Measurements from ENCODE around the gene ID3. TPM values are rescaled to one million over a fixed set of nuclear protein-coding genes. Genes with fewer than 3 reads are reported as not detected.

Gene ID3
- total and polyA plus RNA-seq, 4 experiments from 2014 or later, result 8.9 to 98.0 (median 54.8) TPM

GRCh38 chr1:23556635-23557470, 2.4 kb downstream of the ID3 start:
- H3K4me1 Mint-ChIP-seq, result peaks cover 38 to 86% (median 58%) of the 10 kb centered on the region in 4 donors
- H3K27me3 Mint-ChIP-seq, result no peaks in the 10 kb centered on the region
- H3K9me3 Mint-ChIP-seq, result no peaks in the 10 kb centered on the region
- CTCF ChIA-PET (ENCODE audit: partially characterized antibody), result interaction anchor here (0.9 to 30.0 kb wide), 8 partner anchors 12 to 80 kb away, joined by 3 to 1081 read pairs (median 24); no protein-coding TSS in a partner anchor
- Histone ChIP-seq H3K36me3 (ENCODE audit: insufficient read depth, low read length) (no peaks in the 10 kb centered on the region), H3K4me1 (ENCODE audit: insufficient read depth, low read length) (peaks cover 55% of the 10 kb centered on the region), H3K9me3 (ENCODE audit: control insufficient read depth in 1 of 2, low read length in 2 of 2) (no peaks in the 10 kb centered on the region), H3K4me3 (ENCODE audit: low read length in 2 of 2) (peak overlapping the region; percentile 8 to 85), H3K27ac (ENCODE audit: low read depth, low read length) (peak overlapping the region; percentile 66), H3K27me3 (ENCODE audit: insufficient read depth, low read length) (no peaks in the 10 kb centered on the region)
- H3K27ac Mint-ChIP-seq, result peak overlapping the region; percentile 84 to 97 (median 90)
- POLR2A ChIA-PET (ENCODE audit: partially characterized antibody), result interaction anchor here (0.7 to 21.6 kb wide), 12 partner anchors 8 to 76 kb away, joined by 3 to 616 read pairs (median 70); partner anchors contain the start of genes ASAP3 and E2F2
- DNase-seq, result peak in 1 of 5 donors; percentile 43
- intact Hi-C loops (cut with micrococcal nuclease), result no loop called here
- H3K4me3 Mint-ChIP-seq, result peak overlapping the region; percentile 87 to 97 (median 96)
- H3K36me3 Mint-ChIP-seq, result peaks cover 3 to 11% of the 10 kb centered on the region in 2 donors

DNA sequence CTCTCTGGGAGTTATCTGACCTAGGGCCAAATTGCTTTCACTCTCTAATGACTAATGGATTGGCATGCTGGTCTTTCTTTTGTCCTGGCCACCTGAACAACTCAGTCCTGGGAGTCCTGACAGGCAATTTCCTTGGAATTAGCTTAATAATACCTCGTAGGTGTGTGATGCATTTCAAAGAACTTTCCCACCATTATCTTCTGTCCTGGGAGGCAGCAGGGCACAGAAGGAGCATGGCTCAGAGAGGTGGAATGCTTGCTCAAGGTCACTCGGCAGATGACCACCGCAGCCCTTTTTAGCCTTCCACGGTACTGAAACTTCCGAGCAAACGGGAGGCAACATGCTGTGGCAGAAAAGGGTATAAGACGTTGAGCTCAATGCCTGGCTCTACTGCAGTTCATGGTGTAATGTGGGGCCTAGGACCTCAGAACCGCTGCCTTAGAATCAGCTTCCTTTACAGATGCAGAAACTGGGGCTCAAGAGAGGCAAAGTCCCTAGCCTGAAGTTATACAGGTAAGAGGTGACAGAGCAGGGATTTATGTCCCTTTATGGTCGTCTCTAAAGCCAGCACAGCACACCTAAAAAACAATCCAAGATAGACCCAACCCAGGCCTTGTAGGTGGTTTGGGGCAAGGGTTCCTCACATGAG, 3.2 kb downstream of the ID3 start:
- Histone ChIP-seq H3K27me3 (ENCODE audit: insufficient read depth, low read length) (no peaks in the 10 kb centered on the region), H3K4me1 (ENCODE audit: insufficient read depth, low read length) (peaks cover 52% of the 10 kb centered on the region), H3K9me3 (ENCODE audit: control insufficient read depth in 1 of 2, low read length in 2 of 2) (no peaks in the 10 kb centered on the region), H3K4me3 (ENCODE audit: low read length in 2 of 2) (peak overlapping the region in 1 of 2 donors; percentile 22), H3K27ac (ENCODE audit: low read depth, low read length) (peak overlapping the region; percentile 3), H3K36me3 (ENCODE audit: insufficient read depth, low read length) (no peaks in the 10 kb centered on the region)
- Mint-ChIP-seq H3K4me3 (peak overlapping the region; percentile 87 to 97 (median 96)), H3K36me3 (peaks cover 3 to 11% of the 10 kb centered on the region in 2 donors), H3K27me3 (no peaks in the 10 kb centered on the region), H3K27ac (peak overlapping the region; percentile 86 to 97 (median 90)), H3K9me3 (no peaks in the 10 kb centered on the region), H3K4me1 (peaks cover 38 to 81% (median 55%) of the 10 kb centered on the region in 4 donors)
- CTCF ChIA-PET (ENCODE audit: partially characterized antibody), result interaction anchor here (0.9 to 30.0 kb wide), 13 partner anchors 8 to 81 kb away, joined by 3 to 1081 read pairs (median 15); no protein-coding TSS in a partner anchor
- DNase-seq, result no peak
- intact Hi-C loops (cut with micrococcal nuclease), result no loop called here
- POLR2A ChIA-PET (ENCODE audit: partially characterized antibody), result interaction anchor here (1.0 to 21.6 kb wide), 13 partner anchors 11 to 136 kb away, joined by 4 to 616 read pairs (median 32); partner anchors contain the start of genes ASAP3, E2F2 and RPL11

DNA sequence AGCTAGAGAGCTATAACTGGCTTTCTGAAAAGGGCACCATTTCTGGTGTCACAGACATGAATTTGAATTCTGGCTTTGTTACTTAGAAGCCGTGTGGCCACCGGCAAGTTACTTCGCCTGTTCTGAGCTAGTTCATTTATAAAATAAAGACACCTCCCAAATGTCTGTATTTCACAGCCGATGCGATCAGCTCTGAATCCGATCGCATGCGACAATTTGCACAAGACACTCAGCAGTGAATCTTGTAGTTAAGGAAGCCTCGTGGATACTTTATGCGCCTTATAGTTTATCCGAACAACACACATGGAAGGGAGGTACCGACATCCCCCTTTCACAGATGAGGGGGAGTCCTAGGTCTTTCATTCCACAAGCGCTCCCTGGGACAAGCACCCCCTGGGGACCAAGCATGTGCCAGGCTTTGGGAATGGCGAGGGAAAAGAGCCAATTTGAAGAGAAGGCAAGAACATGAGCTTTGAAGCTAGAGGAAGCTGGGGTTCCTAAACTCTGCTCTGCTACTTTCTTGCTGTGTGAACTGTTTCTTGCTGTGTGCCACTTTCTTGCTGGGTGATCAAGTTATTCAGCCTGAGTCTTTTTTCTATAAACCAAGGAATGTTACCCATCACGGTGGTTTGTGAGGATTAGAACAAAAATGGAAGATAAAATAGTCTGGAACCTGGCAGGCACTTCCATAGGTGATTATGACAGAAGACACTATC, 3.9 kb downstream of the ID3 start:
- peaks cover 38 to 78% (median 50%) of the 10 kb centered on the region in 4 donors for H3K4me1 Mint-ChIP-seq
- CTCF ChIA-PET (ENCODE audit: partially characterized antibody), result interaction anchor here (0.9 to 30.0 kb wide), 16 partner anchors 9 to 82 kb away, joined by 3 to 1081 read pairs (median 10); no protein-coding TSS in a partner anchor
- Histone ChIP-seq H3K27ac (ENCODE audit: low read depth, low read length) (peak overlapping the region; percentile 35), H3K27me3 (ENCODE audit: insufficient read depth, low read length) (no peaks in the 10 kb centered on the region), H3K9me3 (ENCODE audit: control insufficient read depth in 1 of 2, low read length in 2 of 2) (no peaks in the 10 kb centered on the region), H3K4me1 (ENCODE audit: insufficient read depth, low read length) (peaks cover 51% of the 10 kb centered on the region), H3K36me3 (ENCODE audit: insufficient read depth, low read length) (no peaks in the 10 kb centered on the region), H3K4me3 (ENCODE audit: low read length in 2 of 2) (peak overlapping the region; percentile 1 to 50)
- no peaks in the 10 kb centered on the region for H3K27me3 Mint-ChIP-seq
- intact Hi-C loops (cut with micrococcal nuclease), result no loop called here
- H3K36me3 Mint-ChIP-seq, result peaks cover 3 to 11% of the 10 kb centered on the region in 2 donors
- peak overlapping the region; percentile 87 to 97 (median 95) for H3K4me3 Mint-ChIP-seq
- peak overlapping the region; percentile 86 to 97 (median 90) for H3K27ac Mint-ChIP-seq
- no peaks in the 10 kb centered on the region for H3K9me3 Mint-ChIP-seq
- POLR2A ChIA-PET (ENCODE audit: partially characterized antibody), result interaction anchor here (1.0 to 21.6 kb wide), 20 partner anchors 9 to 136 kb away, joined by 3 to 616 read pairs (median 12); partner anchors contain the start of genes ASAP3, E2F2 and RPL11
- DNase-seq, result no peak

- peak overlapping the region; percentile 43 to 50 for H3K4me3 ChIP-seq (ENCODE audit: low read length in 2 of 2)
- ChIA-PET CTCF (ENCODE audit: partially characterized antibody) (interaction anchor here (0.6 to 30.0 kb wide), 15 partner anchors 9 to 82 kb away, joined by 3 to 1081 read pairs (median 11); no protein-coding TSS in a partner anchor), POLR2A (ENCODE audit: partially characterized antibody) (interaction anchor here (1.0 to 21.6 kb wide), 19 partner anchors 10 to 137 kb away, joined by 3 to 616 read pairs (median 15); partner anchors contain the start of genes ASAP3 and RPL11)
- Mint-ChIP-seq H3K27me3 (no peaks in the 10 kb centered on the region), H3K36me3 (peaks cover 3 to 9% of the 10 kb centered on the region in 2 donors), H3K4me3 (peak overlapping the region; percentile 89 to 97 (median 95)), H3K9me3 (no peaks in the 10 kb centered on the region), H3K4me1 (peaks cover 34 to 71% (median 44%) of the 10 kb centered on the region in 4 donors), H3K27ac (peak overlapping the region; percentile 90 to 97 (median 93))
- intact Hi-C loops (cut with micrococcal nuclease), result no loop called here
- peak overlapping the region; percentile 78 for H3K27ac ChIP-seq (ENCODE audit: low read depth, low read length)
- peak; percentile 83 to 88 (median 84) for DNase-seq
- H3K36me3 ChIP-seq (ENCODE audit: insufficient read depth, low read length), result no peaks in the 10 kb centered on the region
- H3K4me1 ChIP-seq (ENCODE audit: insufficient read depth, low read length), result peaks cover 43% of the 10 kb centered on the region
- no peaks in the 10 kb centered on the region for H3K9me3 ChIP-seq (ENCODE audit: control insufficient read depth in 1 of 2, low read length in 2 of 2)
- no peaks in the 10 kb centered on the region for H3K27me3 ChIP-seq (ENCODE audit: insufficient read depth, low read length)
These were observed 4.6 kb downstream of the ID3 start for GRCh38 chr1:23554481-23555269.

DNA sequence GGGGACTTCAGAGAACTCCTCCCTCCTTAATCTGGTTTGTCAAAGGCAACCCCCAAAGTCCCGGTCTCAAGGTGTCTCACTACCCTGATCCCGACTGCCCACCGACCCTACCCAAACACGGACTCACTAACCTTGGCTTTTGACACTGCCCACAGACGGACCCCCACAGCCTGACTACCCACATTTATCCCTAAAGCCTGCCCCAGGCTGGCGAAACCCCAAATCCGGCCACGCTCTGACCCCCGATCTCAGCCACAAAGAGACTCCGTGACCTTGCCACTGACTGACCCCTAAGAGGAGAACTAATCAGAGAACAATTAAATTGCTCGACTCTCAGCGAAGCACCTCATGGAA, 5.2 kb downstream of the ID3 start:
- H3K9me3 ChIP-seq (ENCODE audit: control insufficient read depth in 1 of 2, low read length in 2 of 2), result no peaks in the 10 kb centered on the region
- H3K27me3 Mint-ChIP-seq, result no peaks in the 10 kb centered on the region
- peak overlapping the region; percentile 43 to 50 for H3K4me3 ChIP-seq (ENCODE audit: low read length in 2 of 2)
- no peaks in the 10 kb centered on the region for H3K9me3 Mint-ChIP-seq
- CTCF ChIA-PET (ENCODE audit: partially characterized antibody), result interaction anchor here (0.6 to 30.0 kb wide), 14 partner anchors 9 to 83 kb away, joined by 3 to 1081 read pairs (median 13); no protein-coding TSS in a partner anchor
- no peaks in the 10 kb centered on the region for H3K36me3 ChIP-seq (ENCODE audit: insufficient read depth, low read length)
- no peak for DNase-seq
- H3K4me1 ChIP-seq (ENCODE audit: insufficient read depth, low read length), result peaks cover 42% of the 10 kb centered on the region
- intact Hi-C loops (cut with micrococcal nuclease), result no loop called here
- peak overlapping the region; percentile 78 for H3K27ac ChIP-seq (ENCODE audit: low read depth, low read length)
- peak overlapping the region; percentile 82 to 90 (median 86) for H3K4me3 Mint-ChIP-seq
- POLR2A ChIA-PET (ENCODE audit: partially characterized antibody), result interaction anchor here (0.9 to 21.6 kb wide), 19 partner anchors 9 to 78 kb away, joined by 3 to 616 read pairs (median 15); partner anchors contain the start of gene ASAP3
- peaks cover 3 to 7% of the 10 kb centered on the region in 2 donors for H3K36me3 Mint-ChIP-seq
- no peaks in the 10 kb centered on the region for H3K27me3 ChIP-seq (ENCODE audit: insufficient read depth, low read length)
- H3K27ac Mint-ChIP-seq, result peak overlapping the region; percentile 85 to 96 (median 93)
- peaks cover 32 to 65% (median 41%) of the 10 kb centered on the region in 4 donors for H3K4me1 Mint-ChIP-seq
